ENCODE data around the gene PLXNA4. TPM values are rescaled to one million over a fixed set of nuclear protein-coding genes. Genes with fewer than 3 reads are reported as not detected.

PLXNA4 gene
- total and polyA plus RNA-seq, 9 of the 15 experiments (the other 6 are each of a cell fraction or from before 2014, with no cell fraction given), result under 0.01 to 0.09 TPM; not detected in 7

GRCh38 chr7:132348341-132348740 lies 227.9 kb downstream of the PLXNA4 start (continued):
- no peak for TF ChIP-seq ZNF764 (CRISPR knock-in tag; IDR thresholded peaks at IDR 0.05; ENCODE audit: low read depth)
- TF ChIP-seq CC2D1A (IDR thresholded peaks at IDR 0.05), result no peak
- no peak for TF ChIP-seq ZNF133 (CRISPR knock-in tag; IDR thresholded peaks at IDR 0.05)
- TF ChIP-seq SMAD1 (IDR thresholded peaks at IDR 0.05; ENCODE audit: low read depth, low read length, partially characterized antibody), result no peak
- no peak for TF ChIP-seq POLR2B (IDR thresholded peaks at IDR 0.05; ENCODE audit: low read depth, partially characterized antibody)
- TF ChIP-seq HEY1 (CRISPR knock-in tag; IDR thresholded peaks at IDR 0.05; ENCODE audit: borderline replicate concordance), result no peak
- no peak for TF ChIP-seq RBBP5 (IDR thresholded peaks at IDR 0.05; ENCODE audit: borderline replicate concordance, insufficient read depth, low read length, poor library complexity, severe bottlenecking)
- TF ChIP-seq SMAD4 (CRISPR knock-in tag; conservative IDR thresholded peaks at IDR 0.05), result no peak

GRCh38 chr7:132347858-132348257 lies 228.4 kb downstream of the PLXNA4 start:
- H3K4me2 ChIP-seq (ENCODE audit: insufficient read depth, low read length), result no peak overlapping the region
- DNase-seq (ENCODE audit: extremely low read depth in 1 of 4, low spot score in 3 of 4) (no peak), FAIRE-seq (no peak), ATAC-seq (no peak)
- H3K9me1 ChIP-seq (ENCODE audit: control insufficient read depth, insufficient read depth, low read length), result no peaks in the 10 kb centered on the region
- in situ Hi-C loops (cut with MboI) (no loop called here), intact Hi-C loops (cut with micrococcal nuclease) (no loop called here)
- BruUV-seq (replicated peaks), result no TSS peak
- no peak overlapping the region for H3K4me3 ChIP-seq
- H4K20me1 ChIP-seq (replicated peaks; ENCODE audit: control insufficient read depth, insufficient read depth, low read length), result no peaks in the 10 kb centered on the region
- H3K9me3 ChIP-seq (replicated peaks; ENCODE audit: control insufficient read depth, insufficient read depth, low read depth, low read length), result no peaks in the 10 kb centered on the region
- CTCF ChIA-PET (ENCODE audit: low intra/inter-chr PET ratio), result no interaction called here
- 0% methylated on average over 3 of the region's 3 CpGs for WGBS (ENCODE audit: insufficient coverage, low coverage, missing lambda C conversion rate)
- POLR2A ChIA-PET, result interaction anchor here (1.2 kb wide), 1 partner anchor 19 kb away, joined by 5 read pairs; no protein-coding TSS in a partner anchor
- no peak overlapping the region for H3K27ac ChIP-seq (ENCODE audit: extremely low read depth, low read depth, low read length)
- no peaks in the 10 kb centered on the region for H3K4me1 ChIP-seq (replicated peaks in 1 of 2; ENCODE audit: control insufficient read depth in 2 of 2, insufficient read depth in 2 of 2, low read length in 2 of 2)
- no peaks in the 10 kb centered on the region for H3K36me3 ChIP-seq (ENCODE audit: control insufficient read depth, insufficient read depth, low read length)
- peaks cover 6 to 30% of the 10 kb centered on the region in 2 experiments; a peak in 4 of 5 replicates for H3K27me3 ChIP-seq (ENCODE audit: control insufficient read depth in 2 of 2, insufficient read depth in 2 of 2, low read length in 2 of 2)
- no peak overlapping the region for H2AFZ ChIP-seq (ENCODE audit: low read depth, low read length)
- no peaks in the 10 kb centered on the region for H3K79me2 ChIP-seq (ENCODE audit: control insufficient read depth, insufficient read depth, low read length)
- H3K9ac ChIP-seq (ENCODE audit: insufficient read depth in 1 of 2, low read depth in 2 of 2, low read length in 2 of 2), result no peak overlapping the region
- TF ChIP-seq ERF (CRISPR knock-in tag; IDR thresholded peaks at IDR 0.05) (no peak), IFI16 (CRISPR knock-in tag; IDR thresholded peaks at IDR 0.05) (no peak), TAF1 (IDR thresholded peaks at IDR 0.05; ENCODE audit: control insufficient read depth, extremely low read depth, insufficient read depth, low read length, severe bottlenecking) (no peak), SMARCB1 (IDR thresholded peaks at IDR 0.05; ENCODE audit: insufficient read length, low read depth) (no peak), TEAD2 (tag; IDR thresholded peaks at IDR 0.05) (no peak), CEBPZ (IDR thresholded peaks at IDR 0.05; ENCODE audit: borderline replicate concordance, low read depth, low read length) (no peak), EZH2 (IDR thresholded peaks at IDR 0.05; ENCODE audit: borderline replicate concordance, low read depth, low read length) (no peak), SIX5 (IDR thresholded peaks at IDR 0.05; ENCODE audit: borderline replicate concordance in 1 of 2, insufficient read depth in 1 of 2, low read depth in 1 of 2, low read length in 2 of 2) (no peak), ATF3 (IDR thresholded peaks at IDR 0.05) (no peak), ATF3 (CRISPR knock-in tag; conservative IDR thresholded peaks at IDR 0.05) (no peak), ZNF311 (CRISPR knock-in tag; IDR thresholded peaks at IDR 0.05) (no peak)
